ENCODE data around the gene NTPCR. TPM values are rescaled to one million over a fixed set of nuclear protein-coding genes. Genes with fewer than 3 reads are reported as not detected.

The NTPCR gene
- polyA plus RNA-seq, 1 donor (not counting 4 experiments of a cell fraction or from before 2014, with no cell fraction given): 40.0 TPM

- Histone ChIP-seq H3K9me3 (ENCODE audit: control insufficient read depth, low read depth, low read length) (no peaks in the 10 kb centered on the region), H3K4me1 (ENCODE audit: control insufficient read depth, extremely low read depth, insufficient read depth, low read length) (no peaks in the 10 kb centered on the region), H3K27me3 (ENCODE audit: control insufficient read depth, extremely low read depth, insufficient read depth, low read length) (no peaks in the 10 kb centered on the region), H3K36me3 (ENCODE audit: control insufficient read depth in 2 of 2, extremely low read depth in 1 of 2, insufficient read depth in 2 of 2, low read length in 2 of 2) (peaks cover 5 to 9% of the 10 kb centered on the region in 2 experiments), H2AFZ (ENCODE audit: control insufficient read depth, low read length) (no peak overlapping the region), H4K20me1 (ENCODE audit: control insufficient read depth, extremely low read depth, insufficient read depth, low read length) (no peaks in the 10 kb centered on the region), H3K4me2 (ENCODE audit: control insufficient read depth, extremely low read depth, insufficient read depth, low read depth, low read length) (no peak overlapping the region), H3K9me1 (ENCODE audit: control insufficient read depth, extremely low read depth, insufficient read depth, low read length) (peaks cover 2% of the 10 kb centered on the region), H3K79me2 (ENCODE audit: control insufficient read depth, insufficient read depth, low read length) (no peaks in the 10 kb centered on the region), H3K9ac (ENCODE audit: control insufficient read depth, extremely low read depth, insufficient read depth, low read length) (no peak overlapping the region), H3K4me3 (ENCODE audit: control insufficient read depth in 2 of 3, extremely low read depth in 1 of 3, insufficient read depth in 2 of 3, low read depth in 1 of 3, low read length in 3 of 3) (no peak overlapping the region), H3K27ac (ENCODE audit: control insufficient read depth, insufficient read depth, low read length) (no peak overlapping the region)
- FAIRE-seq: no peak
- DNase-seq (ENCODE audit: low read depth, low spot score): no peak
- dilution Hi-C loops (cut with MboI; ENCODE audit: extremely low pct_ligation_motif_present, low sequenced_read_pairs): no loop called here
- TF ChIP-seq EZH2 (IDR thresholded peaks at IDR 0.05; ENCODE audit: low read length) (no peak), CTCF (optimal IDR thresholded peaks at IDR 0.05 in 1 of 3, IDR thresholded peaks at IDR 0.05 in 1 of 3, conservative IDR thresholded peaks at IDR 0.05 in 1 of 3; ENCODE audit: extremely low read depth in 1 of 3, insufficient read depth in 2 of 3, low read length in 3 of 3) (no peak)
These were observed 55.3 kb downstream of the NTPCR start for GRCh38 chr1:233005703-233006102.

- no peaks in the 10 kb centered on the region for H3K4me1 ChIP-seq (ENCODE audit: control insufficient read depth, extremely low read depth, insufficient read depth, low read length)
- no peak overlapping the region for H3K9ac ChIP-seq (ENCODE audit: control insufficient read depth, extremely low read depth, insufficient read depth, low read length)
- H3K4me2 ChIP-seq (ENCODE audit: control insufficient read depth, extremely low read depth, insufficient read depth, low read depth, low read length): no peak overlapping the region
- no peak overlapping the region for H3K4me3 ChIP-seq (ENCODE audit: control insufficient read depth in 2 of 3, extremely low read depth in 1 of 3, insufficient read depth in 2 of 3, low read depth in 1 of 3, low read length in 3 of 3)
- no peaks in the 10 kb centered on the region for H3K9me3 ChIP-seq (ENCODE audit: control insufficient read depth, low read depth, low read length)
- DNase-seq (ENCODE audit: low read depth, low spot score): no peak
- H3K27me3 ChIP-seq (ENCODE audit: control insufficient read depth, extremely low read depth, insufficient read depth, low read length): no peaks in the 10 kb centered on the region
- peaks cover 2% of the 10 kb centered on the region for H3K9me1 ChIP-seq (ENCODE audit: control insufficient read depth, extremely low read depth, insufficient read depth, low read length)
- dilution Hi-C loops (cut with MboI; ENCODE audit: extremely low pct_ligation_motif_present, low sequenced_read_pairs): no loop called here
- H3K36me3 ChIP-seq (ENCODE audit: control insufficient read depth in 2 of 2, extremely low read depth in 1 of 2, insufficient read depth in 2 of 2, low read length in 2 of 2): peaks cover 5 to 9% of the 10 kb centered on the region in 2 experiments
- H3K27ac ChIP-seq (ENCODE audit: control insufficient read depth, insufficient read depth, low read length): no peak overlapping the region
- no peaks in the 10 kb centered on the region for H4K20me1 ChIP-seq (ENCODE audit: control insufficient read depth, extremely low read depth, insufficient read depth, low read length)
- TF ChIP-seq CTCF (optimal IDR thresholded peaks at IDR 0.05 in 1 of 3, IDR thresholded peaks at IDR 0.05 in 1 of 3, conservative IDR thresholded peaks at IDR 0.05 in 1 of 3; ENCODE audit: extremely low read depth in 1 of 3, insufficient read depth in 2 of 3, low read length in 3 of 3) (no peak), EZH2 (IDR thresholded peaks at IDR 0.05; ENCODE audit: low read length) (no peak)
- no peak overlapping the region for H2AFZ ChIP-seq (ENCODE audit: control insufficient read depth, low read length)
- H3K79me2 ChIP-seq (ENCODE audit: control insufficient read depth, insufficient read depth, low read length): no peaks in the 10 kb centered on the region
- no peak for FAIRE-seq
These were observed 55.7 kb downstream of the NTPCR start for GRCh38 chr1:233006108-233006507.
